ENCODE data around the gene SH3RF3.

The SH3RF3 gene

GRCh38 chr2:109489296-109489695, 360.3 kb downstream of the SH3RF3 start:
- ChIA-PET CTCF (interaction anchor here (0.7 to 2.3 kb wide), 11 partner anchors 9 to 362 kb away, joined by 3 to 12 read pairs (median 3); no protein-coding TSS in a partner anchor), POLR2A (no interaction called here)
- no peak overlapping the region for H3K4me3 ChIP-seq (ENCODE audit: low read depth, low read length)
- TF ChIP-seq CTCF (IDR thresholded peaks at IDR 0.05; ENCODE audit: insufficient read depth, low read length, missing control alignments): no peak
- no peak for DNase-seq (ENCODE audit: low read depth, low spot score)

- CTCF ChIA-PET: no interaction called here
- no peak for TF ChIP-seq CTCF (IDR thresholded peaks at IDR 0.05; ENCODE audit: insufficient read depth, low read length, missing control alignments)
- POLR2A ChIA-PET: no interaction called here
Measured at GRCh38 chr2:109493176-109493935, 364.4 kb downstream of the SH3RF3 start.

GRCh38 chr2:109494351-109494750, 365.3 kb downstream of the SH3RF3 start:
- TF ChIP-seq CTCF (IDR thresholded peaks at IDR 0.05; ENCODE audit: insufficient read depth, low read length, missing control alignments): no peak
- H3K4me3 ChIP-seq (ENCODE audit: low read depth, low read length): no peak overlapping the region
- ChIA-PET POLR2A (no interaction called here), CTCF (interaction anchor here (1.0 to 9.4 kb wide), 2 partner anchors 16 to 366 kb away, joined by 3 to 101 read pairs; no protein-coding TSS in a partner anchor)
- no peak for DNase-seq (ENCODE audit: low read depth, low spot score)

More at GRCh38 chr2:109493176-109493935, 364.4 kb downstream of the SH3RF3 start:
- no peak for DNase-seq (ENCODE audit: low read depth, low spot score)
- no peak overlapping the region for H3K4me3 ChIP-seq (ENCODE audit: low read depth, low read length)

- ChIA-PET CTCF (interaction anchor here (0.6 to 9.4 kb wide), 4 partner anchors 13 to 400 kb away, joined by 3 to 101 read pairs (median 3); no protein-coding TSS in a partner anchor), POLR2A (no interaction called here)
- peak; percentile 26 for DNase-seq (ENCODE audit: low read depth, low spot score)
- no peak for TF ChIP-seq CTCF (IDR thresholded peaks at IDR 0.05; ENCODE audit: insufficient read depth, low read length, missing control alignments)
- H3K4me3 ChIP-seq (ENCODE audit: low read depth, low read length): no peak overlapping the region
Measured at GRCh38 chr2:109497463-109497862, 368.5 kb downstream of the SH3RF3 start.

GRCh38 chr2:109497911-109498870, 369.2 kb downstream of the SH3RF3 start:
- POLR2A ChIA-PET: no interaction called here
- no peak for TF ChIP-seq CTCF (IDR thresholded peaks at IDR 0.05; ENCODE audit: insufficient read depth, low read length, missing control alignments)
- no peak for DNase-seq (ENCODE audit: low read depth, low spot score)
- CTCF ChIA-PET: interaction anchor here (0.6 to 9.4 kb wide), 5 partner anchors 9 to 401 kb away, joined by 3 to 101 read pairs (median 3); no protein-coding TSS in a partner anchor
- H3K4me3 ChIP-seq (ENCODE audit: low read depth, low read length): no peak overlapping the region

Data from AG04449 (cell line).